Activated CD8-positive, alpha-beta memory T cell treated with anti-CD3 and anti-CD28 coated beads for 48 hours (primary cell): ENCODE results near the gene SSTR4.

Source experiments
- DNase-seq, 3 experiments: peaks; one replicate each; pipeline ENCODE4 v3.0.0-alpha.2; 2020; ENCODE audit warnings: low read depth in 2 of 3, low spot score in 2 of 3

The SSTR4 gene

GRCh38 chr20:23085436-23086055, 50.4 kb downstream of the SSTR4 start:
- no peak for DNase-seq

GRCh38 chr20:23086056-23086566, 51.0 kb downstream of the SSTR4 start, which contains the start of gene CD93:
Gene CD93 (minus strand): TSS chr20:23086324. CDS start chr20:23086192, 132 bp downstream.
- DNase-seq: peak in 1 of 3 experiments; percentile 2

- no peak for DNase-seq
Measured at GRCh38 chr20:23086931-23087411, 51.9 kb downstream of the SSTR4 start.

GRCh38 chr20:23087587-23088251, 52.6 kb downstream of the SSTR4 start:
- DNase-seq: no peak
